CD4-positive, alpha-beta T cell treated with Interleukin-15 for 4 hours (primary cell): Measurements from ENCODE around the gene GIPR.

Experiments
- DNase-seq: peaks from one replicate; pipeline ENCODE4 v3.0.0-alpha.2; 2020; ENCODE audit warnings: low spot score

GIPR gene

GRCh38 chr19:45730368-45731288 is 62.6 kb downstream of the GIPR start, which contains the start of gene FBXO46:
TSS of gene FBXO46 (minus strand) at chr19:45730896. CDS start at chr19:45713495, 17,401 bp downstream.
- peak; percentile 95 for DNase-seq
